Upper lobe of right lung (tissue), 1 donor: ENCODE data around the gene LRRK2. TPM values are rescaled to one million over a fixed set of nuclear protein-coding genes. Genes with fewer than 3 reads are reported as not detected.

ENCODE experiments used
- ATAC-seq: fragments of 200-7000 bp; cut with Tn5 transposase; one replicate; pipeline ENCODE4 v1.9.1; 2020; ENCODE audit warnings: mild to moderate bottlenecking, moderate library complexity
- DNase-seq: peaks from one replicate; pipeline ENCODE4 v3.0.0-alpha.2; 2020
- H3K27ac ChIP-seq: fragments of 200-600 bp; one replicate; pipeline ENCODE4 v1.8.0; 2022
- H3K27me3 ChIP-seq: fragments of 200-600 bp; one replicate; pipeline ENCODE4 v1.8.0; 2022; ENCODE audit warnings: mild to moderate bottlenecking
- H3K36me3 ChIP-seq: fragments of 200-600 bp; one replicate; pipeline ENCODE4 v1.8.0; 2022
- H3K4me1 ChIP-seq: fragments of 200-600 bp; one replicate; pipeline ENCODE4 v1.8.0; 2022
- H3K4me3 ChIP-seq: fragments of 200-600 bp; one replicate; pipeline ENCODE4 v1.8.0; 2022; ENCODE audit warnings: mild to moderate bottlenecking
- H3K9me3 ChIP-seq: fragments of 200-600 bp; one replicate; pipeline ENCODE4 v1.8.0; 2022
- CTCF ChIP-seq: fragments of 200-600 bp; IDR thresholded peaks from one replicate; pipeline ENCODE4 v1.8.0; 2022; ENCODE audit warnings: antibody characterized with exemption
- intact Hi-C: fragments of 100-400 bp; cut with DNase I; formaldehyde crosslinking; loops from one replicate; pipeline ENCODE4 v1.11.0; 2022
- total RNA-seq: library from RNA; stranded (reverse); fragmentation: NEBNext Ultra II Directional; extraction: Animal tissue kit (Norgen Biotek cat#: 25700); gene quantifications from one replicate; pipeline ENCODE4 v1.2.1, GENCODE V29; 2021
- donor health status: DM: no; HTN: yes; CAD: no; lungs with severe emphysema.

Gene LRRK2
- total RNA-seq, 1 donor from 2014 or later, result 415 TPM

- DNase-seq, result no peak
- Histone ChIP-seq H3K4me3 (no peak overlapping the region), H3K27ac (no peak overlapping the region), H3K27me3 (no peaks in the 10 kb centered on the region), H3K4me1 (no peaks in the 10 kb centered on the region), H3K36me3 (no peaks in the 10 kb centered on the region), H3K9me3 (no peaks in the 10 kb centered on the region)
- intact Hi-C loops, result no loop called here
- TF ChIP-seq CTCF, result no peak
- no peak for ATAC-seq
Measured at GRCh38 chr12:40194846-40195245, 30.0 kb upstream of the LRRK2 start.

- Histone ChIP-seq H3K4me1 (no peaks in the 10 kb centered on the region), H3K27ac (no peak overlapping the region), H3K9me3 (no peaks in the 10 kb centered on the region), H3K27me3 (no peaks in the 10 kb centered on the region), H3K4me3 (no peak overlapping the region), H3K36me3 (no peaks in the 10 kb centered on the region)
- intact Hi-C loops, result no loop called here
- ATAC-seq (no peak), DNase-seq (no peak)
- TF ChIP-seq CTCF, result no peak
Measured at GRCh38 chr12:40197590-40197989, 27.2 kb upstream of the LRRK2 start.

- intact Hi-C loops, result no loop called here
- Histone ChIP-seq H3K27me3 (no peaks in the 10 kb centered on the region), H3K9me3 (no peaks in the 10 kb centered on the region), H3K4me3 (no peak overlapping the region), H3K27ac (no peak overlapping the region), H3K36me3 (no peaks in the 10 kb centered on the region), H3K4me1 (no peaks in the 10 kb centered on the region)
- no peak for DNase-seq
- TF ChIP-seq CTCF, result no peak
- no peak for ATAC-seq
Measured at GRCh38 chr12:40198601-40199000, 26.2 kb upstream of the LRRK2 start.

GRCh38 chr12:40202095-40203059 is 22.4 kb upstream of the LRRK2 start:
- ATAC-seq (no peak), DNase-seq (no peak)
- H3K27me3 ChIP-seq, result no peaks in the 10 kb centered on the region
- H3K27ac ChIP-seq, result no peak overlapping the region
- no peak overlapping the region for H3K4me3 ChIP-seq
- no peak for TF ChIP-seq CTCF
- no peaks in the 10 kb centered on the region for H3K4me1 ChIP-seq
- no peaks in the 10 kb centered on the region for H3K36me3 ChIP-seq
- H3K9me3 ChIP-seq, result no peaks in the 10 kb centered on the region
- intact Hi-C loops, result no loop called here

GRCh38 chr12:40203060-40203430 is 21.8 kb upstream of the LRRK2 start:
- Histone ChIP-seq H3K4me1 (peaks cover under 1% of the 10 kb centered on the region), H3K4me3 (no peak overlapping the region), H3K27me3 (no peaks in the 10 kb centered on the region), H3K27ac (no peak overlapping the region), H3K36me3 (no peaks in the 10 kb centered on the region), H3K9me3 (no peaks in the 10 kb centered on the region)
- no peak for DNase-seq
- intact Hi-C loops, result no loop called here
- ATAC-seq, result no peak
- TF ChIP-seq CTCF, result no peak
